ENCODE results near the gene CDC25A.

- TF ChIP-seq CTCF (IDR thresholded peaks at IDR 0.05) (no peak), POLR2A (IDR thresholded peaks at IDR 0.05) (no peak), EP300 (IDR thresholded peaks at IDR 0.05) (no peak), POLR2AphosphoS5 (IDR thresholded peaks at IDR 0.05) (no peak)
Measured at GRCh38 chr3:48202632-48203031, 14.4 kb upstream of the CDC25A start.
